H1 (cell line): ENCODE data around the gene NBL1. TPM values are rescaled to one million over a fixed set of nuclear protein-coding genes. Genes with fewer than 3 reads are reported as not detected.

ENCODE experiments used
- CTCF ChIA-PET: fragments of 300-600 bp; sonication (Branson Sonifier 250); formaldehyde crosslinking; loops from one replicate; lab custom pipeline; 2021; ENCODE audit not compliant: partially characterized antibody; lab: Charles Lee
- POLR2A ChIA-PET: fragments of 300-600 bp; sonication (Branson Sonifier 250); formaldehyde crosslinking; loops from one replicate; lab custom pipeline; 2021; ENCODE audit warnings: inconsistent platforms; ENCODE audit not compliant: partially characterized antibody; lab: Charles Lee
- DNase-seq, 2 experiments: peaks; one replicate each; pipeline versions ENCODE4 v3.0.0 to v3.0.0-alpha.2; 2010 to 2022; ENCODE audit warnings: low spot score in 2 of 2, low read depth in 1 of 2, mixed read lengths in 1 of 2
- FAIRE-seq: peaks from 2 replicates; lab custom pipeline; 2011; peaks lifted over from hg19 to GRCh38; lab: Jason Lieb, UNC
- H2AFZ ChIP-seq: 2 replicates; pipeline ENCODE4 v1.8.1; 2012; ENCODE audit warnings: low read length, inconsistent platforms
- H2AK5ac ChIP-seq: 2 replicates; pipeline ENCODE4 v1.6.1; 2013; ENCODE audit warnings: low read depth, low read length
- H2BK120ac ChIP-seq: replicated peaks from 2 replicates; pipeline ENCODE3; 2013; ENCODE audit warnings: low read depth, low read length, inconsistent platforms
- H2BK12ac ChIP-seq: 2 replicates; pipeline ENCODE4 v1.6.1; 2013; ENCODE audit warnings: low read depth, low read length
- H2BK15ac ChIP-seq: 2 replicates; pipeline ENCODE4 v1.6.1; 2013; ENCODE audit warnings: low read length
- H2BK20ac ChIP-seq: 2 replicates; pipeline ENCODE4 v1.6.1; 2013; ENCODE audit warnings: low read length
- H2BK5ac ChIP-seq: 2 replicates; pipeline ENCODE4 v1.6.1; 2013; ENCODE audit warnings: low read depth, low read length
- H3K14ac ChIP-seq: 2 replicates; pipeline ENCODE4 v1.6.1; 2013; ENCODE audit warnings: inconsistent platforms; ENCODE audit not compliant: insufficient read length
- H3K18ac ChIP-seq: 2 replicates; pipeline ENCODE4 v1.6.1; 2013; ENCODE audit warnings: low read length; ENCODE audit errors: extremely low read depth
- H3K23ac ChIP-seq: 2 replicates; pipeline ENCODE4 v1.6.1; 2013; ENCODE audit warnings: inconsistent platforms; ENCODE audit not compliant: insufficient read length
- H3K23me2 ChIP-seq: 2 replicates; pipeline ENCODE4 v1.6.1; 2013; ENCODE audit warnings: low read depth, low read length
- H3K27ac ChIP-seq: 2 replicates; pipeline ENCODE4 v1.6.1; 2011; ENCODE audit warnings: low read depth, low read length, inconsistent platforms
- H3K27me3 ChIP-seq, 4 experiments: replicated peaks in 1 of 4; 1 replicate in 1 of 4; 2 replicates in 3 of 4; pipeline versions ENCODE4 v1.6.1 to v1.8.1; 2011 to 2013; ENCODE audit warnings: low read length in 3 of 4, mild to moderate bottlenecking in 3 of 4, inconsistent platforms in 2 of 4, mixed read lengths in 2 of 4, moderate library complexity in 1 of 4; ENCODE audit not compliant: control insufficient read depth in 3 of 4, insufficient read depth in 3 of 4; ENCODE audit errors: extremely low read depth in 1 of 4
- H3K36me3 ChIP-seq, 4 experiments: 2 replicates each; pipeline versions ENCODE4 v1.6.1 to v1.8.1; 2011 to 2013; ENCODE audit warnings: mild to moderate bottlenecking in 4 of 4, low read length in 3 of 4, moderate library complexity in 2 of 4, control low read depth in 1 of 4, inconsistent platforms in 1 of 4; ENCODE audit not compliant: insufficient read depth in 4 of 4, control insufficient read depth in 2 of 4
- H3K4ac ChIP-seq: replicated peaks from 2 replicates; pipeline ENCODE3; 2013; ENCODE audit warnings: low read length, low read depth, mixed read lengths, inconsistent platforms; ENCODE audit not compliant: insufficient read length
- H3K4me1 ChIP-seq, 4 experiments: replicated peaks in 1 of 4; 1 replicate in 1 of 4; 2 replicates in 3 of 4; pipeline versions ENCODE4 v1.6.1 to v1.8.1; 2011 to 2013; ENCODE audit warnings: low read length in 3 of 4, inconsistent platforms in 2 of 4, mixed read lengths in 1 of 4; ENCODE audit not compliant: insufficient read depth in 4 of 4, control insufficient read depth in 3 of 4
- H3K4me2 ChIP-seq, 2 experiments: 2 replicates each; pipeline versions ENCODE4 v1.6.1 to v1.8.1; 2011 to 2013; ENCODE audit warnings: low read depth in 2 of 2, low read length in 2 of 2, control low read depth in 1 of 2, inconsistent platforms in 1 of 2, mild to moderate bottlenecking in 1 of 2; ENCODE audit not compliant: insufficient read depth in 1 of 2
- H3K4me3 ChIP-seq, 4 experiments: fragments of 200-600, 300-600 bp in 1 of 4; sonication (generic), shearing (Covaris generic), sonication (Bioruptor Twin) in 1 of 4; 2 replicates each; pipeline versions ENCODE4 v1.5.1 to v1.8.1; 2011 to 2016; ENCODE audit warnings: low read length in 4 of 4, low read depth in 3 of 4, control low read depth in 2 of 4, inconsistent platforms in 2 of 4, mild to moderate bottlenecking in 2 of 4, mixed read lengths in 1 of 4, moderate library complexity in 1 of 4; ENCODE audit not compliant: insufficient read depth in 2 of 4; ENCODE audit errors: extremely low read depth in 1 of 4
- H3K56ac ChIP-seq: replicated peaks from 2 replicates; pipeline ENCODE3; 2013; ENCODE audit warnings: low read depth, mild to moderate bottlenecking, mixed read lengths, low read length, inconsistent platforms; ENCODE audit not compliant: insufficient read length
- H3K79me1 ChIP-seq: 2 replicates; pipeline ENCODE4 v1.6.1; 2013; ENCODE audit warnings: low read depth, low read length, control low read depth
- H3K79me2 ChIP-seq, 2 experiments: 2 replicates each; pipeline versions ENCODE4 v1.6.1 to v1.8.1; 2012 to 2013; ENCODE audit warnings: low read length in 2 of 2, mild to moderate bottlenecking in 2 of 2, inconsistent platforms in 1 of 2; ENCODE audit not compliant: insufficient read depth in 2 of 2, control insufficient read depth in 1 of 2
- H3K9ac ChIP-seq, 4 experiments: replicated peaks in 1 of 4; 1 replicate in 1 of 4; 2 replicates in 3 of 4; pipeline versions ENCODE4 v1.6.1 to v1.8.1; 2011 to 2013; ENCODE audit warnings: low read depth in 3 of 4, low read length in 3 of 4, control low read depth in 2 of 4, mild to moderate bottlenecking in 2 of 4, moderate library complexity in 2 of 4, inconsistent platforms in 1 of 4; ENCODE audit errors: extremely low read depth in 1 of 4
- H3K9me3 ChIP-seq, 2 experiments: 2 replicates each; pipeline versions ENCODE4 v1.6.1 to v1.8.1; 2012 to 2013; ENCODE audit warnings: mild to moderate bottlenecking in 2 of 2, moderate library complexity in 2 of 2, control low read depth in 1 of 2, inconsistent platforms in 1 of 2, low read depth in 1 of 2, low read length in 1 of 2, mixed read lengths in 1 of 2; ENCODE audit not compliant: insufficient read depth in 2 of 2
- H4K20me1 ChIP-seq, 2 experiments: replicated peaks in 1 of 2; 2 replicates each; pipeline versions ENCODE3 to v1.8.1; 2011 to 2013; ENCODE audit warnings: inconsistent platforms in 2 of 2, low read length in 2 of 2, mild to moderate bottlenecking in 1 of 2; ENCODE audit not compliant: insufficient read depth in 2 of 2, control insufficient read depth in 1 of 2
- H4K5ac ChIP-seq: 2 replicates; pipeline ENCODE4 v1.6.1; 2013; ENCODE audit warnings: low read length, low read depth, mixed read lengths, inconsistent platforms; ENCODE audit not compliant: insufficient read length
- H4K8ac ChIP-seq: 2 replicates; pipeline ENCODE4 v1.8.0; 2013; ENCODE audit warnings: mild to moderate bottlenecking, moderate library complexity, low read length, inconsistent platforms; ENCODE audit not compliant: insufficient read depth; ENCODE audit errors: extremely low read depth
- H4K91ac ChIP-seq: replicated peaks from 2 replicates; pipeline ENCODE3; 2013; ENCODE audit warnings: low read length, mixed read lengths, inconsistent platforms; ENCODE audit not compliant: insufficient read length
- WGBS, 2 experiments: shearing (Covaris generic) in 1 of 2; methylation state at CpG; one replicate each; pipeline versions ENCODE4 v1.1.6 to v1.1.7; 2013 to 2015; ENCODE audit warnings: low lambda C conversion rate in 2 of 2, mixed read lengths in 2 of 2, inconsistent platforms in 1 of 2, low coverage in 1 of 2, missing lambda C conversion rate in 1 of 2; ENCODE audit not compliant: insufficient replicate concordance in 2 of 2, insufficient coverage in 1 of 2, insufficient read length in 1 of 2; ENCODE audit errors: extremely low coverage in 1 of 2, missing lambda C conversion rate in 1 of 2; 5-methylcytosine and 5-hydroxymethylcytosine counted together
- polyA plus RNA-seq, 7 experiments: library from polyadenylated mRNA; depleted of rRNA in 3 of 7; stranded (reverse) in 5 of 7; unstranded in 2 of 7; fragments of >200 nt in 5 of 7; fragments of 200-250 nt in 2 of 7; gene quantifications; 1 replicate in 5 of 7; 2 replicates in 1 of 7; 4 replicates in 1 of 7; pipeline versions ENCODE4 v1.2.1 to v1.2.3, GENCODE V29; 2011 to 2013; ENCODE audit warnings: missing spikeins in 2 of 7, mixed read lengths in 2 of 7
- total RNA-seq: library from RNA; stranded (reverse); fragmentation: NEBNext Ultra II Directional; extraction: Animal tissue kit (Norgen Biotek cat#: 25700); gene quantifications from 2 replicates; pipeline ENCODE4 v1.2.1, GENCODE V29; 2021

The NBL1 gene
- total and polyA plus RNA-seq, 2 of the 8 experiments (the other 6 are each of a cell fraction or from before 2014, with no cell fraction given): 8.7 to 9.7 TPM

DNA sequence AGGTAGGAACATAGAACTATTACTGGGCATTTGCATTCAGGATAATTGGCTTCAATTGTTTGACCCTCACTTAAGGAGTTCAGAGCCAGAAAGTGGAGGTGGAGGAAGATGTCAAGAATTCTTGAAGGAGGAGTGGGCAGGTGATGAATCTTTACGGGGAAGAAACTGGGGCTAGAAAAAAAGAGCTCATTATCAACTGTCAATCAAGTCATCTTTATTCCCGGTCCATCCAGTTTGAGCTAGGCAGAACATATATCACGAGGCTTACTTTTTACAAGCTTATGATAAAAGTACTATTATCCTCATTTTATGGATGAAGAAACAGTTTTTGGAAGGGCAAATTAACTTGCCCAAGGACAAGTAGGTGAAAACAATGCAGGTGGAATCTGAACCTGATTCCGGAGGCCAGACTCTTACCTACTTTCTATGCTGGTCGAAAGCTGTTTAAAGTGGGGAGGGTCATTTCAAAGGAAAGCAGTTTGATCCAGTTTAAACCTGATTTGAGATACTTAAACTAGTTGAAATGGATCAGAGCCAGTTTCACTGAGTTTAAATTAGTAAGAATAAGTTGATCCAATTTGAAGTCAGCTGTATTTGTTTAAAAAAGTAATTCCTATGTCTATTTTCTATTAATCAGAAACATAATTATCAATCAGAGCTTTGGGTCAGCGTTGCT, 13.3 kb upstream of the NBL1 start:
- Histone ChIP-seq H3K56ac (no peak overlapping the region), H3K36me3 (peaks cover 0 to 14% (median 13%) of the 10 kb centered on the region in 4 experiments; a peak in 6 of 8 replicates), H3K9ac (no peak overlapping the region), H3K23ac (no peak overlapping the region), H2BK120ac (no peak overlapping the region), H2BK5ac (no peak overlapping the region), H3K14ac (no peak overlapping the region), H4K5ac (no peak overlapping the region), H2AK5ac (no peak overlapping the region), H3K4ac (no peak overlapping the region), H4K20me1 (peaks cover 1 to 3% of the 10 kb centered on the region in 2 experiments), H3K27me3 (no peaks in the 10 kb centered on the region), H3K79me2 (no peaks in the 10 kb centered on the region), H4K91ac (no peak overlapping the region), H3K23me2 (no peaks in the 10 kb centered on the region), H3K4me3 (no peak overlapping the region), H2BK12ac (no peak overlapping the region), H3K4me1 (peaks cover 3 to 9% (median 5%) of the 10 kb centered on the region in 4 experiments; a peak in 5 of 7 replicates), H4K8ac (no peak overlapping the region), H3K9me3 (no peaks in the 10 kb centered on the region), H3K79me1 (no peaks in the 10 kb centered on the region), H2AFZ (no peak overlapping the region), H3K4me2 (no peak overlapping the region), H3K27ac (no peak overlapping the region), H2BK20ac (no peak overlapping the region), H3K18ac (no peak overlapping the region), H2BK15ac (no peak overlapping the region)
- ChIA-PET CTCF (interaction anchor here (0.6 to 4.3 kb wide), 12 partner anchors 10 to 290 kb away, joined by 3 to 27 read pairs (median 6); no protein-coding TSS in a partner anchor), POLR2A (interaction anchor here (0.6 to 2.6 kb wide), 7 partner anchors 10 to 372 kb away, joined by 3 to 12 read pairs (median 3); partner anchors contain the start of gene NBL1)
- WGBS, 2 experiments: 90% methylated on average over 6 of the region's 6 CpGs; no CpG with 5 or more reads in 1 of the 2 experiments
- no peak for DNase-seq
- FAIRE-seq: no peak
